DOHH2 (cell line): ENCODE measurements around the gene ZNF552.
"Not testable (repeated sequence)": the region's sequence is repeated elsewhere in the genome, so short reads cannot be mapped to it uniquely, and the experiment has no call there.

Experiments used
- CTCF ChIP-seq: fragments of 200-600 bp; sonication (generic); IDR thresholded peaks from one replicate; pipeline ENCODE4 v1.5.1; 2014; ENCODE audit warnings: antibody characterized with exemption, mild to moderate bottlenecking, low read depth, low read length; ENCODE audit not compliant: poor library complexity, severe bottlenecking
- EZH2phosphoT487 ChIP-seq: fragments of 200-600 bp; sonication (generic); IDR thresholded peaks from 2 replicates; pipeline ENCODE4 v1.6.1; 2017; ENCODE audit warnings: borderline replicate concordance, mild to moderate bottlenecking, antibody characterized with exemption, low read length, moderate library complexity, mixed read lengths

- TF ChIP-seq CTCF, EZH2phosphoT487: not testable (repeated sequence)
Measured at GRCh38 chr19:57796580-57796979, 18.1 kb downstream of the ZNF552 start.
